Kidney epithelial cell (primary cell): ENCODE results near the gene KDM7A. TPM values are rescaled to one million over a fixed set of nuclear protein-coding genes. Genes with fewer than 3 reads are reported as not detected.

Experiments used
- DNase-seq: peaks from one replicate; pipeline ENCODE4 v3.0.0-alpha.2; 2010; ENCODE audit warnings: low read depth
- H3K27me3 ChIP-seq: 2 replicates; pipeline ENCODE4 v1.6.0; 2011; ENCODE audit warnings: low read length; ENCODE audit not compliant: control insufficient read depth, insufficient read depth
- H3K36me3 ChIP-seq: 2 replicates; pipeline ENCODE4 v1.5.1; 2011; ENCODE audit warnings: low read length; ENCODE audit not compliant: control insufficient read depth, insufficient read depth
- H3K4me3 ChIP-seq: 2 replicates; pipeline ENCODE4 v1.5.1; 2011; ENCODE audit warnings: low read depth, mild to moderate bottlenecking, control low read depth, low read length
- total RNA-seq: library from RNA; depleted of rRNA; stranded (reverse); fragments of >200 nt; gene quantifications from 2 replicates; pipeline ENCODE4 v1.2.3, GENCODE V29; 2015
- TF ChIP-seq, protein P1 (sequence below): IDR thresholded peaks from 2 replicates; pipeline ENCODE4 v1.5.1; 2011; ENCODE audit warnings: mild to moderate bottlenecking, moderate library complexity, low read length, control low read depth, inconsistent platforms; ENCODE audit not compliant: insufficient read depth, poor library complexity, severe bottlenecking

The KDM7A gene
- total RNA-seq, 1 donor from 2014 or later: 11.5 TPM

DNA sequence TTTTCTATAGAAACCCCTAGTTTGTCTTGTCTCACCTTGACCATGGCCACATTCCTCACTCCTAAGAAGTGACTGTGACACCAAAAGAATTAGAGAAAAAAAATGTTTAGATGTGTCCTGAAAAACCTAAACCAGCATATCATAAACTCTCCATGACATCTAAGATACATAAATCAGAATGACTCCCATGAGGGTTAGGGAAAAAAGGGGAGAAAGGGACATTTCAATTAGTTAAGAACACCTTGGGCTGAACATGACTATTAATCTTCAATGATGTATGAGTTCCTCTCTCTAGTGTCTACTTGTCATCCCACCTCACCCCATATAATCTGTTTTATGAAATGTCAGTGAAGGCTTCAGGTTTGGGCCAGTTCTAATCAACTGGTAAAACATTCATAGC lies 31.1 kb downstream of the KDM7A start:
- no peaks in the 10 kb centered on the region for H3K27me3 ChIP-seq
- TF ChIP-seq, protein P1, sequence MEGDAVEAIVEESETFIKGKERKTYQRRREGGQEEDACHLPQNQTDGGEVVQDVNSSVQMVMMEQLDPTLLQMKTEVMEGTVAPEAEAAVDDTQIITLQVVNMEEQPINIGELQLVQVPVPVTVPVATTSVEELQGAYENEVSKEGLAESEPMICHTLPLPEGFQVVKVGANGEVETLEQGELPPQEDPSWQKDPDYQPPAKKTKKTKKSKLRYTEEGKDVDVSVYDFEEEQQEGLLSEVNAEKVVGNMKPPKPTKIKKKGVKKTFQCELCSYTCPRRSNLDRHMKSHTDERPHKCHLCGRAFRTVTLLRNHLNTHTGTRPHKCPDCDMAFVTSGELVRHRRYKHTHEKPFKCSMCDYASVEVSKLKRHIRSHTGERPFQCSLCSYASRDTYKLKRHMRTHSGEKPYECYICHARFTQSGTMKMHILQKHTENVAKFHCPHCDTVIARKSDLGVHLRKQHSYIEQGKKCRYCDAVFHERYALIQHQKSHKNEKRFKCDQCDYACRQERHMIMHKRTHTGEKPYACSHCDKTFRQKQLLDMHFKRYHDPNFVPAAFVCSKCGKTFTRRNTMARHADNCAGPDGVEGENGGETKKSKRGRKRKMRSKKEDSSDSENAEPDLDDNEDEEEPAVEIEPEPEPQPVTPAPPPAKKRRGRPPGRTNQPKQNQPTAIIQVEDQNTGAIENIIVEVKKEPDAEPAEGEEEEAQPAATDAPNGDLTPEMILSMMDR: no peak
- DNase-seq: no peak
- no peak overlapping the region for H3K4me3 ChIP-seq
- H3K36me3 ChIP-seq: no peaks in the 10 kb centered on the region

DNA sequence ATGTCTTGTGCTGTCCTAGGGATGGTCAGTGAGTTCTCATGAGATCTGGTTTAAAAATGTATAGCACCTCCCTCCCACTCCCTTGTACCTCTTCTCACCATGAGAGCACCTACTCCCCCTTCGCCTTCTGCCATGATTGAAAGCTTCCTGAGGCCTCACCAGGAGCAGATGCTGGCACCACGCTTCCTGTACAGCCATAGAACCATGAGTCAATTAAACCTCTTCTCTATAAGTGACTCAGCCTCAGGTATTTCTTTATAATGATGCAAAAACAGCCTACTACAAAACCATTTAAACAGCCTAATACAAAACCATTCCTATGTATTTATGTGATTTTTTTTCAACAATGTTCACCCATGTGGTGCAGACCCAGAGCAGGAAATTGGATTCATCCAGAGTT lies 32.0 kb downstream of the KDM7A start:
- Histone ChIP-seq H3K27me3 (no peaks in the 10 kb centered on the region), H3K36me3 (no peaks in the 10 kb centered on the region), H3K4me3 (no peak overlapping the region)
- TF ChIP-seq, protein P1: no peak
- no peak for DNase-seq

DNA sequence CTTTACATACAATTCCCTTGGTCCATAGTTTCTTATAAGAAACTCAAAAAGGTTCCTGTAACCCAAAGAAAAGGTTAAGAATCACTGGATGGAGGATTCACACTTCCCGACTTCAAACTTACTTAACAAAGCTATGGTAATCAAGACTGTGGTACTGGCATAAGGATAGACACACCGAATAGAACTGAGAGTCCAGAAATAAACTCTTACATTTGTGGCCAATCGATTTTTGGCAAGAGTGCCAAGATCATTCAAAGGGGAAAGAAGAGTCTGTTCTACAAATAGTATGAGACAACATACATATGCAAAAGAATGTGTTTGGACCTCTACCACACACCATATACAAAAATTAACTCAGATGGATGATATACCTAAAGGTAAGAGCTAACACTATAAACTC lies 32.8 kb downstream of the KDM7A start:
- Histone ChIP-seq H3K27me3 (no peaks in the 10 kb centered on the region), H3K4me3 (no peak overlapping the region), H3K36me3 (no peaks in the 10 kb centered on the region)
- TF ChIP-seq, protein P1: no peak
- DNase-seq: no peak

DNA sequence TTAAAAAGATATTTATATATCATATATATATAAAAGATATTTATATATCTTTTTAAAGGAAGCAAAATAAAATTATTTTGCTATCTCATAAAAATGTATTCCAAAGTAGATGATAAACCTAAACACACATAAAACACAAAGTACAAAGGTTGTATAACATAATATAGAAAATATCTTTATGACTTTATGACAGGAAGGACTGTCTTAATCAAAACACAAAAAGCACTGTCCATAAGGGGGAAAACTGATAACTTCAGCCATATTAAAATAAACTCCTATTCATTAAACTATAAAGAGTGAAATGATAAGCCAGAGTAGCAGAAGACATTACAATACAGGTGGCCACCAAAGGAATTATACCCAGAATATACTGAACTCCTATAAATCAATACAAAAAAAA lies 34.8 kb downstream of the KDM7A start:
- Histone ChIP-seq H3K4me3 (no peak overlapping the region), H3K27me3 (no peaks in the 10 kb centered on the region), H3K36me3 (no peaks in the 10 kb centered on the region)
- DNase-seq: no peak
- TF ChIP-seq, protein P1: no peak

DNA sequence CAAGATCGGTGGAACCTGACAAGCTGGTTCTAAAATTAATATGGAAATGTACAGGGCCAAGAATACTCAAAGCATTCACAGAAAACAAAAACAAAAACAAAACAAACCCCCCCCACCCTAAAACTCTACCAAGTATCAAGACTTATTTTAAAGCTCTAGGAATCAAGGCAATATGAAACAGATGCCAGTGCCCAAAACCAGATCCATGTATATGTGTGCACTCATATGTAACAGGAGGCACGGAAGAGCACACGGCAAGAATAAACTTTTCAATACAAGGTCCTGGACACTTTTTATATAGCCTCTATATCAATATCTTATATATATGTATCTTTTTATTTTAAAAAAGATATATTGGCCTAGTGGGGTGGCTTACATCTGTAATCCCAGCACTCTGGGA lies 35.5 kb downstream of the KDM7A start:
- TF ChIP-seq, protein P1: no peak
- Histone ChIP-seq H3K36me3 (no peaks in the 10 kb centered on the region), H3K4me3 (no peak overlapping the region), H3K27me3 (no peaks in the 10 kb centered on the region)
- no peak for DNase-seq

DNA sequence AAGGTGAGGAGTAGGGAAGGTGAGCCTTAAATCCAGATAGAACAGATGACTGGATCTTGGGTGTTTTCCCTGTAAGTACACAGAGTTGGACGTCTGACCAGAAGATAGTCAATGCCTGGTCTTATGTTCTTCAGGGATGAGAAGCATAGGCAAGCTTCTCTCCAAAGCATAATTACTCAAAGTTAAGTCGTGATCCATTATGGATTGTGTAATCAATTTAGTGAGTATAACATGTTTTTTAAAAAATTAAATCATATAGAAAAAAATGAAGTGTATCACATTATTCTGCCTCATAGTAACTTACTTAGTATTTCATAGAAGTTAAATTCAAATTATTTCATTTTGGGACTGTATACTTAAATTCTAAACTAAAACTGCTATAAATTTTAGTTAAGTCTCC lies 39.7 kb downstream of the KDM7A start:
- H3K4me3 ChIP-seq: no peak overlapping the region
- H3K36me3 ChIP-seq: no peaks in the 10 kb centered on the region
- TF ChIP-seq, protein P1: no peak
- no peak for DNase-seq
- no peaks in the 10 kb centered on the region for H3K27me3 ChIP-seq
